B cell (primary cell): ENCODE results near the gene MRTO4. TPM values are rescaled to one million over a fixed set of nuclear protein-coding genes. Genes with fewer than 3 reads are reported as not detected.

ENCODE experiments used
- ATAC-seq: fragments of 200-7000 bp; cut with Tn5 transposase; one replicate; pipeline ENCODE4 v1.10.0; 2021; ENCODE audit warnings: low read depth, mild to moderate bottlenecking, moderate number of reproducible peaks, moderate library complexity
- CTCF ChIA-PET: fragments of 350-600 bp; sonication (Branson Sonifier 250); formaldehyde crosslinking; loops from one replicate; lab custom pipeline; 2021; ENCODE audit warnings: antibody characterized with exemption, inconsistent platforms; lab: Charles Lee
- POLR2A ChIA-PET: fragments of 350-600 bp; sonication (Branson Sonifier 250); formaldehyde crosslinking; loops from one replicate; lab custom pipeline; 2021; ENCODE audit warnings: antibody characterized with exemption; lab: Charles Lee
- DNase-seq: peaks from one replicate; pipeline ENCODE4 v3.0.0; 2013
- H2AFZ ChIP-seq: 2 replicates; pipeline ENCODE4 v1.6.1; 2012; ENCODE audit warnings: mild to moderate bottlenecking, low read depth, low read length; ENCODE audit not compliant: insufficient read depth, poor library complexity, severe bottlenecking
- H3K27ac ChIP-seq, 2 donors: 1 replicate in 1 of 2; 2 replicates in 1 of 2; pipeline ENCODE4 v1.5.1; 2012 to 2013; ENCODE audit warnings: low read length in 2 of 2, mild to moderate bottlenecking in 2 of 2, moderate library complexity in 1 of 2
- H3K27me3 ChIP-seq, 4 experiments: fragments of 200-600 bp in 1 of 4; sonication (generic) in 1 of 4; replicated peaks in 1 of 4; 1 replicate in 2 of 4; 2 replicates in 2 of 4; pipeline versions ENCODE4 v1.6.1 to v1.7.0; 2013 to 2016; ENCODE audit warnings: low read length in 3 of 4, mild to moderate bottlenecking in 2 of 4, mixed read lengths in 1 of 4, moderate library complexity in 1 of 4; ENCODE audit not compliant: insufficient read depth in 4 of 4, control insufficient read depth in 3 of 4; ENCODE audit errors: control extremely low read depth in 1 of 4
- H3K36me3 ChIP-seq, 2 experiments: replicated peaks in 1 of 2; 1 replicate in 1 of 2; 2 replicates in 1 of 2; pipeline versions ENCODE4 v1.6.1 to v1.7.1; 2013; ENCODE audit warnings: low read length in 1 of 2; ENCODE audit not compliant: insufficient read depth in 2 of 2, control insufficient read depth in 1 of 2; ENCODE audit errors: control extremely low read depth in 1 of 2, extremely low read depth in 1 of 2
- H3K4me1 ChIP-seq, 2 donors: fragments of 200-600 bp in 1 of 2; sonication (generic) in 1 of 2; 1 replicate in 1 of 2; 2 replicates in 1 of 2; pipeline versions ENCODE4 v1.5.1 to v1.6.1; 2013 to 2017; ENCODE audit warnings: low read length in 2 of 2; ENCODE audit not compliant: control insufficient read depth in 2 of 2, insufficient read depth in 2 of 2
- H3K4me2 ChIP-seq: replicated peaks from 2 replicates; pipeline ENCODE3; 2012; ENCODE audit warnings: mild to moderate bottlenecking, low read depth, low read length; ENCODE audit not compliant: poor library complexity, severe bottlenecking
- H3K4me3 ChIP-seq, 5 experiments: fragments of 200-600 bp in 1 of 5; sonication (generic) in 1 of 5; 1 replicate in 3 of 5; 2 replicates in 2 of 5; pipeline versions ENCODE4 v1.5.1 to v1.7.0; 2011 to 2016; ENCODE audit warnings: low read length in 4 of 5, mild to moderate bottlenecking in 4 of 5, low read depth in 2 of 5, control low read depth in 1 of 5, moderate library complexity in 1 of 5; ENCODE audit not compliant: insufficient read depth in 1 of 5; ENCODE audit errors: control extremely low read depth in 1 of 5, extremely low read depth in 1 of 5
- H3K79me2 ChIP-seq: fragments of 200-600 bp; sonication (generic); one replicate; pipeline ENCODE4 v1.6.0; 2016; ENCODE audit warnings: low read length; ENCODE audit not compliant: control insufficient read depth, insufficient read depth
- H3K9ac ChIP-seq: fragments of 200-600 bp; sonication (generic); 2 replicates; pipeline ENCODE4 v1.6.1; 2017; ENCODE audit warnings: mild to moderate bottlenecking, low read length, moderate library complexity
- H3K9me3 ChIP-seq, 3 donors: one replicate each; pipeline versions ENCODE4 v1.6.1 to v1.7.1; 2013; ENCODE audit warnings: low read length in 2 of 3; ENCODE audit not compliant: control insufficient read depth in 2 of 3, insufficient read depth in 1 of 3; ENCODE audit errors: control extremely low read depth in 1 of 3
- H4K20me1 ChIP-seq: 2 replicates; pipeline ENCODE4 v1.6.0; 2012; ENCODE audit warnings: mild to moderate bottlenecking, low read length; ENCODE audit not compliant: insufficient read depth, control insufficient read depth, poor library complexity, severe bottlenecking
- H3K27ac Mint-ChIP-seq: one replicate; pipeline ENCODE4 v1.8.0; 2021; ENCODE audit warnings: mixed read lengths
- H3K27me3 Mint-ChIP-seq: one replicate; pipeline ENCODE4 v1.8.0; 2021; ENCODE audit warnings: mixed read lengths
- H3K4me1 Mint-ChIP-seq: one replicate; pipeline ENCODE4 v1.8.0; 2021; ENCODE audit warnings: mixed read lengths
- H3K4me3 Mint-ChIP-seq: one replicate; pipeline ENCODE4 v1.8.0; 2021; ENCODE audit warnings: mixed read lengths
- H3K9me3 Mint-ChIP-seq: one replicate; pipeline ENCODE4 v1.8.0; 2022; ENCODE audit warnings: mixed read lengths; ENCODE audit not compliant: insufficient read depth
- CTCF ChIP-seq: fragments of 200-600 bp; IDR thresholded peaks from one replicate; pipeline ENCODE4 v1.8.0; 2022; ENCODE audit warnings: antibody characterized with exemption, mild to moderate bottlenecking
- EZH2 ChIP-seq: IDR thresholded peaks from 2 replicates; pipeline ENCODE4 v1.6.1; 2012; ENCODE audit warnings: borderline replicate concordance, low read depth, mild to moderate bottlenecking, moderate library complexity, low read length; ENCODE audit not compliant: insufficient read depth, poor library complexity, severe bottlenecking
- WGBS: methylation state at CpG from one replicate; pipeline ENCODE4 v1.1.5; 2013; ENCODE audit warnings: missing lambda C conversion rate; ENCODE audit not compliant: insufficient coverage; 5-methylcytosine and 5-hydroxymethylcytosine counted together
- intact Hi-C: fragments of 100-400 bp; cut with micrococcal nuclease; formaldehyde crosslinking; loops from one replicate; pipeline ENCODE4 v1.10.0; 2022
- polyA plus RNA-seq: library from polyadenylated mRNA; depleted of rRNA; stranded (reverse); fragments of >200 nt; gene quantifications from 2 replicates; pipeline ENCODE4 v1.2.3, GENCODE V29; 2012
- total RNA-seq, 2 donors: library from RNA; stranded (reverse); fragments of 120-200 nt in 1 of 2; gene quantifications; 1 replicate in 1 of 2; 2 replicates in 1 of 2; pipeline versions ENCODE4 v1.2.3 to v1.2.4, GENCODE V29; 2013 to 2022

Gene MRTO4
- total and polyA plus RNA-seq, 2 donors (not counting 1 experiment from before 2014, with no cell fraction given), result 10.6 to 28.1 TPM

DNA sequence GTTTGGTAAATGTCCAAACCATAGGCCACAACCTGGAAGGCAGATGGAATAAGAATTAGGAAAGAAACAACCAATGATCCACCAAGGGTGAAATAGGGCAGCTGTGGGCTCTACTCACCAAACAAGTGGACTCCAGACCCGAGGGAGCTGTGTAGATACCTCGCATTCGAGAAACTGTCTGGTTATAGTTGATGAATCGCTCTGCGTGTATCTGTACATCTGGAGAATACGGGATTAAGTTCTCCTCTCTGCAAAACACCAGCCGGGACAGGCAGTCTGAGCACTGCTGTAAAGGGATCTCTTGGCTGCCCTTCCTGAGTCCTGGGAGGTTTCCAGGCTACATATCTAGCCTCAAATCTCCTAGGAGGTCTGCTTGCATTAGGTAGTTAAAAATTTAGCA, 32.2 kb upstream of the MRTO4 start:
- Mint-ChIP-seq H3K9me3 (no peaks in the 10 kb centered on the region), H3K27me3 (no peaks in the 10 kb centered on the region), H3K27ac (no peak overlapping the region), H3K4me3 (no peak overlapping the region), H3K4me1 (peaks cover 4% of the 10 kb centered on the region)
- H3K27ac ChIP-seq, result no peak overlapping the region
- CTCF ChIA-PET, result no interaction called here
- no peak for TF ChIP-seq EZH2
- no peak for TF ChIP-seq CTCF
- H3K79me2 ChIP-seq, result no peaks in the 10 kb centered on the region
- DNase-seq, result no peak
- H3K36me3 ChIP-seq, result peaks cover 0 to 56% of the 10 kb centered on the region in 2 experiments
- no peak for ATAC-seq
- H4K20me1 ChIP-seq, result peaks cover 3% of the 10 kb centered on the region
- no peak overlapping the region for H3K4me3 ChIP-seq
- 98% methylated on average over 7 of the region's 7 CpGs for WGBS
- no peaks in the 10 kb centered on the region for H3K27me3 ChIP-seq
- no peak overlapping the region for H2AFZ ChIP-seq
- H3K4me2 ChIP-seq, result no peak overlapping the region
- H3K9me3 ChIP-seq, result no peaks in the 10 kb centered on the region
- POLR2A ChIA-PET, result no interaction called here
- no peak overlapping the region for H3K9ac ChIP-seq
- no peaks in the 10 kb centered on the region for H3K4me1 ChIP-seq
- intact Hi-C loops, result no loop called here

DNA sequence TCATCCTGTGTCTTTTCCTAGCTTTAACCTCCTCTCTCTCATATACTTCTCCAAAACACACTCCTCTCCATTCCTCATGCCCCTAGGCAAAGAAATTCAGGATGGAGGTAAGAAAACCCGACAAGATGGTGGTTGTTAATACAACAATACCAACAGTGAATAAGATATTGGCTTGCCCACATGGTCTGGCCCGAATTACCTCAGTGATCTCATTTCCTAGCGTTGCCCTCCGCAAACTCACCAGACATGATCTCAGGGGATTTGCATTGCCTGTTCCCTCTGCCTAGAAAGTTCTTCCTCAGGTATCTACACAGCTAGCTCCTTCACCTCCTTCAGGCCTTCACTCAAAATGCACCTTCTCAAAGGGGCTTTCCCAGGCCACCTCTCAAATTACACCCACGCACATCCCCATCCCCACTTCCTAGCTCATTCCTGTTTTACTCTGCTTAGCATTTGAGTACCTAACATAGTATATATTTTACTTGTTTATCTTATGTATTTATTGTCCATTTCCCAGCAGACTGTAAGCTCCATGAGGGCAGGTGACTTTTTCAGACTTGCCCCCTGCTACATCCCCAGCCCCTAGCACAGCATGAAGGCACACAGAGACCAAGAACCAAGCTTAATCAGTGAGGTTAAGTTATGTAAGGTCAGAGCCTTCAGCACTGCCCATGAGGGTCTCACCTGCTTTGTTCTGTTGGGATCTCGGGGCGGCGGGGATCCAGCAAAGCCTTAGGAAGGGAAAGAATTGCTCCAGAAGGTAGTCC, 31.3 kb upstream of the MRTO4 start:
- H3K9me3 Mint-ChIP-seq, result no peaks in the 10 kb centered on the region
- CTCF ChIA-PET, result interaction anchor here (1.1 kb wide), 1 partner anchor 20 kb away, joined by 3 read pairs; no protein-coding TSS in a partner anchor
- POLR2A ChIA-PET, result no interaction called here

More for the DNA sequence above, 31.3 kb upstream of the MRTO4 start:
- Mint-ChIP-seq H3K27me3 (no peaks in the 10 kb centered on the region), H3K27ac (no peak overlapping the region), H3K4me3 (no peak overlapping the region), H3K4me1 (peaks cover 4% of the 10 kb centered on the region)
- no peak overlapping the region for H3K4me2 ChIP-seq
- H3K36me3 ChIP-seq, result peaks cover 0 to 62% of the 10 kb centered on the region in 2 experiments
- intact Hi-C loops, result no loop called here
- no peak for ATAC-seq
- H3K79me2 ChIP-seq, result no peaks in the 10 kb centered on the region
- no peak for TF ChIP-seq EZH2
- no peak overlapping the region for H2AFZ ChIP-seq
- DNase-seq, result no peak
- H3K4me1 ChIP-seq, result no peaks in the 10 kb centered on the region
- H3K4me3 ChIP-seq, result no peak overlapping the region
- no peak overlapping the region for H3K27ac ChIP-seq
- no peaks in the 10 kb centered on the region for H3K9me3 ChIP-seq
- 81% methylated on average over 6 of the region's 8 CpGs for WGBS
- H3K9ac ChIP-seq, result no peak overlapping the region
- peaks cover 3% of the 10 kb centered on the region for H4K20me1 ChIP-seq
- no peaks in the 10 kb centered on the region for H3K27me3 ChIP-seq
